IPS DF 6.9 (cell line): Measurements from ENCODE around the gene POLR2C.
"Not testable (repeated sequence)": the region's sequence is repeated elsewhere in the genome, so short reads cannot be mapped to it uniquely, and the experiment has no call there.

Experiments
- DNase-seq: peaks from one replicate; pipeline ENCODE4 v3.0.0-alpha.2; 2013; ENCODE audit warnings: low read depth, low spot score
- H3K27ac ChIP-seq: one replicate; pipeline ENCODE4 v1.5.1; 2013; ENCODE audit warnings: low read length, control low read depth
- H3K27me3 ChIP-seq: 2 replicates; pipeline ENCODE4 v1.6.1; 2013; ENCODE audit warnings: mild to moderate bottlenecking, low read length; ENCODE audit not compliant: control insufficient read depth, insufficient read depth
- H3K36me3 ChIP-seq: 2 replicates; pipeline ENCODE4 v1.6.1; 2013; ENCODE audit warnings: low read length; ENCODE audit not compliant: control insufficient read depth, insufficient read depth
- H3K4me1 ChIP-seq: 2 replicates; pipeline ENCODE4 v1.6.1; 2013; ENCODE audit warnings: low read length; ENCODE audit not compliant: control insufficient read depth, insufficient read depth
- H3K4me3 ChIP-seq: 2 replicates; pipeline ENCODE4 v1.5.1; 2013; ENCODE audit warnings: mild to moderate bottlenecking, low read length
- H3K9me3 ChIP-seq: 2 replicates; pipeline ENCODE4 v1.6.1; 2013; ENCODE audit warnings: low read length, inconsistent platforms; ENCODE audit not compliant: control insufficient read depth, insufficient read depth
- WGBS: extraction: QIAGEN DNeasy Blood & Tissue Kit; methylation state at CpG from one replicate; pipeline ENCODE4 v1.1.7; 2013; ENCODE audit warnings: mixed read lengths, missing lambda C conversion rate; ENCODE audit not compliant: insufficient read length, insufficient coverage; 5-methylcytosine and 5-hydroxymethylcytosine counted together

POLR2C gene

GRCh38 chr16:57485916-57486857 lies 23.7 kb downstream of the POLR2C start, which contains the start of gene DOK4:
Gene DOK4 (minus strand): TSS chr16:57486493. CDS start chr16:57479507, 6,986 bp downstream.
- no peak within 1 kb of the TSS for H3K27ac ChIP-seq
- no CpG with 5 or more reads among the region's 73 CpGs for WGBS

GRCh38 chr16:57486858-57487834 lies 24.7 kb downstream of the POLR2C start:
- WGBS = no CpG with 5 or more reads among the region's 8 CpGs
- no peaks in the 10 kb centered on the region for H3K27me3 ChIP-seq
- no peaks in the 10 kb centered on the region for H3K36me3 ChIP-seq
- H3K27ac ChIP-seq = no peak overlapping the region
- H3K4me3 ChIP-seq = peak overlapping the region; percentile 77; the same call in 1 of the 2 replicates
- peaks cover 11% of the 10 kb centered on the region for H3K4me1 ChIP-seq
- H3K9me3 ChIP-seq = no peaks in the 10 kb centered on the region
- DNase-seq = no peak

More at GRCh38 chr16:57485916-57486857, 23.7 kb downstream of the POLR2C start, which contains the start of gene DOK4:
- Histone ChIP-seq H3K9me3 (no peaks in the 10 kb centered on the region), H3K27me3 (no peaks in the 10 kb centered on the region), H3K36me3 (no peaks in the 10 kb centered on the region), H3K4me3 (peak within 1 kb of the TSS; percentile 77; the same call in 1 of the 2 replicates), H3K4me1 (peaks cover 11% of the 10 kb centered on the region)
- no peak for DNase-seq

GRCh38 chr16:57489229-57489628 lies 26.8 kb downstream of the POLR2C start:
- no peaks in the 10 kb centered on the region for H3K27me3 ChIP-seq
- H3K36me3 ChIP-seq = no peaks in the 10 kb centered on the region
- no CpG with 5 or more reads among the region's 5 CpGs for WGBS
- peaks cover 10% of the 10 kb centered on the region for H3K4me1 ChIP-seq
- H3K27ac ChIP-seq = no peak overlapping the region
- H3K4me3 ChIP-seq = no peak overlapping the region
- DNase-seq = no peak
- H3K9me3 ChIP-seq = no peaks in the 10 kb centered on the region

- Histone ChIP-seq H3K36me3 (no peaks in the 10 kb centered on the region), H3K9me3 (no peaks in the 10 kb centered on the region), H3K27ac (no peak overlapping the region), H3K27me3 (no peaks in the 10 kb centered on the region), H3K4me1 (no peaks in the 10 kb centered on the region), H3K4me3 (no peak overlapping the region)
- WGBS = no CpG with 5 or more reads among the region's 4 CpGs
- DNase-seq = no peak
These were observed 31.3 kb downstream of the POLR2C start for GRCh38 chr16:57493767-57494166.

- no CpG with 5 or more reads among the region's 13 CpGs for WGBS
- no peaks in the 10 kb centered on the region for H3K9me3 ChIP-seq
- no peak overlapping the region for H3K27ac ChIP-seq
- 0 out of 2 replicates have a peak, but pooled peaks cover 1% of the 10 kb centered on the region for H3K4me1 ChIP-seq
- no peak for DNase-seq
- H3K27me3 ChIP-seq = no peaks in the 10 kb centered on the region
- no peaks in the 10 kb centered on the region for H3K36me3 ChIP-seq
- no peak overlapping the region for H3K4me3 ChIP-seq
These were observed 34.6 kb downstream of the POLR2C start for GRCh38 chr16:57497121-57497520.

GRCh38 chr16:57498031-57498430 lies 35.6 kb downstream of the POLR2C start:
- Histone ChIP-seq H3K4me1 (0 out of 2 replicates have a peak, but pooled peaks cover 1% of the 10 kb centered on the region), H3K9me3 (no peaks in the 10 kb centered on the region), H3K4me3 (no peak overlapping the region), H3K36me3 (no peaks in the 10 kb centered on the region), H3K27me3 (no peaks in the 10 kb centered on the region), H3K27ac (no peak overlapping the region)
- WGBS = no CpG with 5 or more reads among the region's 4 CpGs
- DNase-seq = no peak

GRCh38 chr16:57499941-57500340 lies 37.5 kb downstream of the POLR2C start:
- DNase-seq, H3K27me3 ChIP-seq, H3K4me3 ChIP-seq, H3K4me1 ChIP-seq, H3K27ac ChIP-seq, H3K36me3 ChIP-seq, H3K9me3 ChIP-seq: not testable (repeated sequence)
- no CpG with 5 or more reads among the region's 11 CpGs for WGBS

GRCh38 chr16:57500578-57501111 lies 38.2 kb downstream of the POLR2C start:
- Histone ChIP-seq H3K4me1 (0 out of 2 replicates have a peak, but pooled peaks cover 1% of the 10 kb centered on the region), H3K36me3 (no peaks in the 10 kb centered on the region), H3K4me3 (no peak overlapping the region), H3K9me3 (no peaks in the 10 kb centered on the region), H3K27me3 (no peaks in the 10 kb centered on the region), H3K27ac (no peak overlapping the region)
- no peak for DNase-seq
- WGBS = no CpG with 5 or more reads among the region's 9 CpGs

GRCh38 chr16:57501492-57501891 lies 39.0 kb downstream of the POLR2C start:
- Histone ChIP-seq H3K9me3 (no peaks in the 10 kb centered on the region), H3K36me3 (no peaks in the 10 kb centered on the region), H3K4me3 (no peak overlapping the region), H3K4me1 (0 out of 2 replicates have a peak, but pooled peaks cover 1% of the 10 kb centered on the region), H3K27ac (no peak overlapping the region), H3K27me3 (no peaks in the 10 kb centered on the region)
- no peak for DNase-seq
- WGBS = no CpG with 5 or more reads among the region's 7 CpGs
